ENCODE data around the gene C1QTNF12. TPM values are rescaled to one million over a fixed set of nuclear protein-coding genes. Genes with fewer than 3 reads are reported as not detected.

Gene C1QTNF12
- total RNA-seq (2021; fragmentation: NEBNext Ultra II Directional; extraction: Animal tissue kit (Norgen Biotek cat#: 25700)) (3.7 and 4.9 TPM in 2 replicates), polyA plus RNA-seq (2011; rRNA removed) (2.1 and 4.8 TPM in 2 replicates), polyA minus RNA-seq (2011; rRNA and poly(A)+ RNA removed) (not detected in 2 replicates)
- polyA plus RNA-seq (2011; cell fraction: cytosol; rRNA removed), result 1.6 TPM
- polyA plus RNA-seq (2011; cell fraction: nucleus; rRNA removed), result 19.7 TPM
- polyA plus RNA-seq (2012, experiment 1 of 2), result 2.3 to 5.1 TPM (median 3.6 TPM) in 4 replicates
- 2.6 TPM for polyA plus RNA-seq (2012, experiment 2 of 2)
- polyA plus RNA-seq (2013, experiment 1 of 2), result 3.7 TPM
- polyA plus RNA-seq (2013, experiment 2 of 2), result 3.6 TPM
- polyA minus RNA-seq (2011; cell fraction: cytosol; rRNA and poly(A)+ RNA removed), result 2.5 TPM
- 3.3 TPM for polyA minus RNA-seq (2011; cell fraction: nucleus; rRNA and poly(A)+ RNA removed)
- long read RNA-seq, experiment 1, partial matches to known transcripts, result 2 of 5 reads
- long read RNA-seq, experiment 1, other reads (novel, unspliced or antisense), result 3 of 5 reads
- long read RNA-seq, experiment 2, result 0 reads

DNA sequence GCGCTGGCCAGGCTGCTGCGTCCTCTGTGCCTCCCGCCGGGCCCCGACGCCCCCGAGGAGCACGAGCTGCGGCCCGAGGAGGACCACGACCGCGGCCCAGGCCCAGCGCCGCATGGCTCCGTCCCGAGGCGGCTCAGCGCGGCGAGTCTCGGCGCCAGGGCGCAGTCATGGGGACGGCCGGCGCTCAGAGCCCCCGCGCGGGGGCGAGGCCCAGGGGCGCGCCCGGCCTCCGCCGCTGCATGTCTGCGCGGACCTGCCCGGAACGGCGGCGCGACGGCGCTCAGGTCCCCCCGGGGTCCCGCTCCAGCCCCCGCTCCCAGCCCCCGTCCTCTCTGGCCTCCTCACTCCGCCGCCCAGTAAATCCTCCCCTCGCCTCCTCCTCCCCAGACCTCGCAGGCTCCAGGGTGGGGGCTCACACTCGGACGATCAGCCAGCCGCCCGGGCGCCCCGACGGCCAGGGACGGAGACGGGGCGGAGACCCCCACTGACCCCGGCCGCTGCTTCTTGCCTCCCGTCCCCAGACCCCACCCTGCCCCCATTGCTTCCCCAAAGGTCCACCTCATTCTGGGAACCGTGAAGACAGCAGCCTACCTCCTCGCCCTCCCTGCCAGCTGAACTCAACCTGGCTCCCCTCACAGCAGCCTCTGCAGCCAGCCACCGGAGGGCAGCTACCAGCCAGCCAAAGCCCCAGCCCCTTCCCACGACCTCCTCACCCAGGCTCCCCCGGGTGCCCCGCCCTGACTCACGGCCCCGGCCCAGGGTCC is at the start of gene C1QTNF12:
C1QTNF12 (minus strand) TSS at position 146 of the 764 bp plus-strand sequence; CDS start at position 114, 32 bp downstream.
- Histone ChIP-seq H4K20me1 (replicated peaks in 1 of 2; ENCODE audit: control insufficient read depth in 1 of 2, insufficient read depth in 2 of 2, low read length in 2 of 2) (peaks cover 4 to 9% of the 10 kb centered on the region in 2 experiments), H4K91ac (replicated peaks; ENCODE audit: insufficient read length, low read length) (peak within 1 kb of the TSS; percentile 81), H3K4me3 (ENCODE audit: extremely low read depth in 1 of 4, insufficient read depth in 2 of 4, low read depth in 3 of 4, low read length in 4 of 4) (peak within 1 kb of the TSS in 3 of 4 experiments; percentile 2 to 51 (median 15); a peak in 4 of 8 replicates), H4K8ac (ENCODE audit: extremely low read depth, insufficient read depth, low read length) (peak within 1 kb of the TSS; percentile 85), H3K4ac (replicated peaks; ENCODE audit: insufficient read length, low read depth, low read length) (peak within 1 kb of the TSS; percentile 85), H3K36me3 (ENCODE audit: control insufficient read depth in 2 of 4, insufficient read depth in 4 of 4, low read length in 3 of 4) (no peaks in the 10 kb centered on the region), H2AK5ac (ENCODE audit: low read depth, low read length) (peak within 1 kb of the TSS; percentile 75; the same call in 1 of the 2 replicates), H2BK20ac (ENCODE audit: low read length) (no peak within 1 kb of the TSS), H3K56ac (replicated peaks; ENCODE audit: insufficient read length, low read depth, low read length) (no peak within 1 kb of the TSS), H3K4me2 (ENCODE audit: insufficient read depth in 1 of 2, low read depth in 2 of 2, low read length in 2 of 2) (peak within 1 kb of the TSS; percentile 24 to 70; a peak in 3 of 4 replicates), H4K5ac (ENCODE audit: insufficient read length, low read depth, low read length) (no peak within 1 kb of the TSS), H2AFZ (ENCODE audit: low read length) (no peak within 1 kb of the TSS), H3K23ac (ENCODE audit: insufficient read length) (no peak within 1 kb of the TSS), H2BK120ac (replicated peaks; ENCODE audit: low read depth, low read length) (no peak within 1 kb of the TSS), H3K18ac (ENCODE audit: extremely low read depth, low read length) (peak within 1 kb of the TSS; percentile 48), H3K27ac (ENCODE audit: low read depth, low read length) (no peak within 1 kb of the TSS), H3K9ac (replicated peaks in 1 of 4; ENCODE audit: extremely low read depth in 1 of 4, low read depth in 3 of 4, low read length in 3 of 4) (peak within 1 kb of the TSS in 1 of 4 experiments; percentile 62; a peak in 1 of 7 replicates), H3K79me2 (ENCODE audit: control insufficient read depth in 1 of 2, insufficient read depth in 2 of 2, low read length in 2 of 2) (no peaks in the 10 kb centered on the region; a peak in 1 of 4 replicates), H2BK15ac (ENCODE audit: low read length) (no peak within 1 kb of the TSS), H3K79me1 (ENCODE audit: low read depth, low read length) (no peaks in the 10 kb centered on the region), H3K4me1 (replicated peaks in 1 of 4; ENCODE audit: control insufficient read depth in 3 of 4, insufficient read depth in 4 of 4, low read length in 3 of 4) (peaks cover 0 to 8% (median under 1%) of the 10 kb centered on the region in 4 experiments; a peak in 5 of 7 replicates), H2BK12ac (ENCODE audit: low read depth, low read length) (no peak within 1 kb of the TSS), H2BK5ac (ENCODE audit: low read depth, low read length) (no peak within 1 kb of the TSS), H3K9me3 (ENCODE audit: insufficient read depth in 2 of 2, low read depth in 1 of 2, low read length in 1 of 2) (no peaks in the 10 kb centered on the region), H3K23me2 (ENCODE audit: low read depth, low read length) (no peaks in the 10 kb centered on the region; the same call in 1 of the 2 replicates), H3K14ac (ENCODE audit: insufficient read length) (no peak within 1 kb of the TSS), H3K27me3 (replicated peaks in 1 of 4; ENCODE audit: control insufficient read depth in 3 of 4, extremely low read depth in 1 of 4, insufficient read depth in 3 of 4, low read length in 3 of 4) (peaks cover 2 to 19% (median 11%) of the 10 kb centered on the region in 4 experiments; a peak in 6 of 7 replicates)
- FAIRE-seq (no peak), DNase-seq (ENCODE audit: low read depth in 1 of 2, low spot score in 2 of 2) (no peak)
- 25% methylated on average over 41 of the region's 74 CpGs; no CpG with 5 or more reads in 1 of the 2 experiments for WGBS, 2 experiments (ENCODE audit: extremely low coverage in 1 of 2, insufficient coverage in 1 of 2, insufficient read length in 1 of 2, insufficient replicate concordance in 2 of 2, low coverage in 1 of 2, low lambda C conversion rate in 2 of 2, missing lambda C conversion rate in 1 of 2)
- CTCF ChIA-PET (ENCODE audit: partially characterized antibody), result interaction anchor here (0.7 to 1.9 kb wide), 6 partner anchors 10 to 262 kb away, joined by 3 to 6 read pairs (median 3); no protein-coding TSS in a partner anchor
- POLR2A ChIA-PET (ENCODE audit: partially characterized antibody), result interaction anchor here (0.7 to 2.0 kb wide), 5 partner anchors 9 to 215 kb away, joined by 3 to 7 read pairs (median 4); partner anchors contain the start of genes B3GALT6 and SDF4
- no peak for TF ChIP-seq RNF2 (IDR thresholded peaks at IDR 0.05; ENCODE audit: borderline replicate concordance, low read depth, low read length, missing control alignments, poor library complexity, severe bottlenecking)
- no peak for TF ChIP-seq ZNF274 (IDR thresholded peaks at IDR 0.05; ENCODE audit: borderline replicate concordance, extremely low read depth, low read length)
- TF ChIP-seq PHF8 (conservative IDR thresholded peaks at IDR 0.05; ENCODE audit: low read depth, low read length), result no peak
- TF ChIP-seq TEAD4 (IDR thresholded peaks at IDR 0.05; ENCODE audit: low read depth, low read length), result no peak
- no peak for TF ChIP-seq SRF (IDR thresholded peaks at IDR 0.05; ENCODE audit: low read depth, low read length)
- peak in 1 of 2 experiments; percentile 20; a peak in 1 of 4 replicates for TF ChIP-seq RAD21 (IDR thresholded peaks at IDR 0.05 in 1 of 2, conservative IDR thresholded peaks at IDR 0.05 in 1 of 2; ENCODE audit: low read depth in 2 of 2, low read length in 2 of 2)
- no peak for TF ChIP-seq TBP (IDR thresholded peaks at IDR 0.05; ENCODE audit: low read depth, low read length)
- no peak for TF ChIP-seq CHD1 (IDR thresholded peaks at IDR 0.05; ENCODE audit: low read depth, low read length)
